GM23338 (cell line): Measurements from ENCODE around the gene KIAA1328. TPM values are rescaled to one million over a fixed set of nuclear protein-coding genes. Genes with fewer than 3 reads are reported as not detected.

ENCODE experiments used
- ATAC-seq: fragments of 200-7000 bp; cut with Tn5 transposase; 3 replicates; pipeline ENCODE4 v1.9.1; 2020
- DNase-seq: peaks from one replicate; pipeline ENCODE4 v3.0.0-alpha.2; 2015; ENCODE audit warnings: low spot score
- H2AFZ ChIP-seq: fragments of 200-600 bp; sonication (generic); 2 replicates; pipeline ENCODE4 v1.8.0; 2016; ENCODE audit warnings: antibody characterized with exemption, mild to moderate bottlenecking, moderate library complexity
- H3F3A ChIP-seq: fragments of 200-600 bp; sonication (generic); replicated peaks from 2 replicates; pipeline ENCODE4 v1.8.0; 2017; ENCODE audit warnings: antibody characterized with exemption, mixed run types, low read depth
- H3K27ac ChIP-seq: fragments of 200-600 bp; sonication (generic); 2 replicates; pipeline ENCODE4 v1.6.1; 2016; ENCODE audit warnings: low read depth
- H3K27me3 ChIP-seq: fragments of 200-600 bp; sonication (generic); 2 replicates; pipeline ENCODE4 v1.8.0; 2016; ENCODE audit warnings: mild to moderate bottlenecking, mixed run types, moderate library complexity; ENCODE audit not compliant: insufficient read depth
- H3K36me3 ChIP-seq: fragments of 200-600 bp; sonication (generic); 2 replicates; pipeline ENCODE4 v1.8.0; 2016; ENCODE audit warnings: mild to moderate bottlenecking; ENCODE audit not compliant: insufficient read depth
- H3K4me1 ChIP-seq: fragments of 200-600 bp; sonication (generic); 2 replicates; pipeline ENCODE4 v1.8.0; 2016; ENCODE audit warnings: mild to moderate bottlenecking, moderate library complexity; ENCODE audit not compliant: insufficient read depth
- H3K4me2 ChIP-seq: fragments of 200-600 bp; sonication (generic); 2 replicates; pipeline ENCODE4 v1.7.1; 2017; ENCODE audit warnings: mixed run types
- H3K4me3 ChIP-seq: fragments of 200-600 bp; sonication (generic); 2 replicates; pipeline ENCODE4 v1.6.1; 2016; ENCODE audit warnings: mixed run types
- H3K79me2 ChIP-seq: fragments of 200-600 bp; sonication (generic); replicated peaks from 2 replicates; pipeline ENCODE4 v1.8.0; 2017; ENCODE audit warnings: mild to moderate bottlenecking; ENCODE audit not compliant: insufficient read depth
- H3K9me2 ChIP-seq: fragments of 200-600 bp; sonication (generic); 2 replicates; pipeline ENCODE4 v1.8.0; 2017; ENCODE audit not compliant: insufficient read depth
- H4K20me1 ChIP-seq: fragments of 200-600 bp; sonication (generic); replicated peaks from 2 replicates; pipeline ENCODE4 v1.8.0; 2017; ENCODE audit warnings: mild to moderate bottlenecking; ENCODE audit not compliant: insufficient read depth
- H3K27ac Mint-ChIP-seq: 2 replicates; pipeline ENCODE4 v1.8.0; 2020; ENCODE audit warnings: inconsistent platforms, mild to moderate bottlenecking, moderate library complexity, mixed read lengths
- H3K27me3 Mint-ChIP-seq: 3 replicates; pipeline ENCODE4 v1.8.0; 2022; ENCODE audit warnings: low read depth, mild to moderate bottlenecking, moderate library complexity, mixed read lengths, inconsistent platforms; ENCODE audit not compliant: insufficient read depth, poor library complexity
- H3K36me3 Mint-ChIP-seq: 3 replicates; pipeline ENCODE4 v1.8.0; 2021; ENCODE audit warnings: low read depth, mild to moderate bottlenecking, inconsistent platforms, moderate library complexity, mixed read lengths
- H3K4me1 Mint-ChIP-seq: 3 replicates; pipeline ENCODE4 v1.8.0; 2020; ENCODE audit warnings: mild to moderate bottlenecking, inconsistent platforms, mixed read lengths
- H3K4me3 Mint-ChIP-seq: 3 replicates; pipeline ENCODE4 v1.8.0; 2021; ENCODE audit warnings: moderate library complexity, mild to moderate bottlenecking, inconsistent platforms, mixed read lengths
- H3K9me3 Mint-ChIP-seq: 3 replicates; pipeline ENCODE4 v1.8.0; 2020; ENCODE audit warnings: moderate library complexity, mild to moderate bottlenecking, inconsistent platforms, mixed read lengths
- CREB1 ChIP-seq: fragments of 250-450 bp; sonication (Bioruptor Pico); IDR thresholded peaks from 2 replicates; pipeline ENCODE4 v1.5.0; 2020; ENCODE audit warnings: low read depth, mild to moderate bottlenecking, moderate library complexity
- EZH2 ChIP-seq: fragments of 200-600 bp; sonication (generic); IDR thresholded peaks from one replicate; pipeline ENCODE4 v1.8.0; 2017; ENCODE audit warnings: antibody characterized with exemption, mild to moderate bottlenecking, low read depth; ENCODE audit not compliant: unreplicated experiment
- EZH2phosphoT487 ChIP-seq: fragments of 200-600 bp; sonication (generic); IDR thresholded peaks from one replicate; pipeline ENCODE4 v1.8.1; 2018; ENCODE audit warnings: antibody characterized with exemption; ENCODE audit not compliant: unreplicated experiment
- JUNB ChIP-seq: IDR thresholded peaks from one replicate; pipeline ENCODE4 v1.6.1; 2016; ENCODE audit warnings: antibody characterized with exemption; ENCODE audit not compliant: unreplicated experiment
- NANOG ChIP-seq: IDR thresholded peaks from 2 replicates; pipeline ENCODE4 v1.6.1; 2016; ENCODE audit warnings: antibody characterized with exemption, borderline replicate concordance
- POLR2AphosphoS5 ChIP-seq: IDR thresholded peaks from 2 replicates; pipeline ENCODE4 v1.6.1; 2016; ENCODE audit warnings: antibody characterized with exemption, low read depth
- STAT1 ChIP-seq: IDR thresholded peaks from one replicate; pipeline ENCODE4 v1.6.1; 2016; ENCODE audit warnings: antibody characterized with exemption; ENCODE audit not compliant: unreplicated experiment
- ZNF114 ChIP-seq: fragments of 250-450 bp; sonication (Bioruptor Pico); IDR thresholded peaks from 2 replicates; pipeline ENCODE4 v1.5.0; 2020; ENCODE audit warnings: mild to moderate bottlenecking, moderate library complexity
- polyA plus RNA-seq: library from polyadenylated mRNA; unstranded; fragments of >200 nt; fragmentation: Nextera tagmentation; extraction: Ambion mirVana; gene quantifications from 2 replicates; pipeline ENCODE4 v1.2.1, GENCODE V29; 2016
- total RNA-seq: library from RNA; depleted of rRNA; stranded (reverse); fragments of >200 nt; shearing (Covaris generic); gene quantifications from 2 replicates; pipeline ENCODE4 v1.2.3, GENCODE V29; 2014
- TF ChIP-seq, protein P1 (sequence below): IDR thresholded peaks from 2 replicates; pipeline ENCODE4 v1.6.1; 2016; ENCODE audit warnings: antibody characterized with exemption
- TF ChIP-seq, protein P2 (sequence below), 2 experiments: fragments of 200-600 bp in 1 of 2; sonication (generic) in 1 of 2; conservative IDR thresholded peaks; 2 replicates each; pipeline versions ENCODE4 v1.5.1 to v1.6.1; 2016 to 2017; ENCODE audit warnings: antibody characterized with exemption in 2 of 2, low read depth in 2 of 2, mild to moderate bottlenecking in 2 of 2, moderate library complexity in 1 of 2

Gene KIAA1328
- total and polyA plus RNA-seq, 2 experiments from 2014 or later: 5.2 to 8.4 TPM

DNA sequence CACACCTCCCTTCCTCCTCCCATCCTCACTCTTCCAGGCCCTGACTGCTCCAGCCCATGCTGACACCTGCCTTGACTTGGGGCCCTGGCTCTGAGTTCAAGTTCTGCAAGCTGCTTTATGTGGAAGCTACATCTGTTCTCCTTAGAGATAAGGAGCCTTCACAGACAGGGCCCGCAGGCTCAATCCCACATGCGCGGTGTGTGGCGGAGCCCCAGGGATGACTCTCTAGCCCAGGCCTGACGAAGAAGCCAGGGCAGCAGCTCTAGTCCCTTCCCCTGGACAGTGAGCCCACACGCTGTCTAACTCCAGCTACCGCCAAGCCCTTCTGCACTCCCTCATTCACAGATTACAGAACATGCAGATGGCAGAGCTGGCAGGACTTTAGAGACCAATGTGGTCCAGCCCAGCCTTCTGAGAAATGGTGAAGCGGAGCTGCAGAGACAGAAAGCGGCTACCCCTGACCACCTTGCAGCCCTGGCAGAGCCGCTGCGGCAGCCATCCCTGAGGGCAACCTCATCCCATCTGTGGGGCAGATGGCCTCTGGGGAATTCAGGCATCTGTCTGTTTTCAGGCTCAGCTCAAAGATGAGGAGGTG lies 432.4 kb downstream of the KIAA1328 start:
- no peak for TF ChIP-seq EZH2
- no peak for TF ChIP-seq POLR2AphosphoS5
- TF ChIP-seq JUNB: no peak
- TF ChIP-seq STAT1: no peak
- no peak for TF ChIP-seq CREB1
- no peak for TF ChIP-seq EZH2phosphoT487
- no peak for TF ChIP-seq ZNF114 (CRISPR knock-in tag)
- no peak for TF ChIP-seq NANOG
- TF ChIP-seq, protein P1, sequence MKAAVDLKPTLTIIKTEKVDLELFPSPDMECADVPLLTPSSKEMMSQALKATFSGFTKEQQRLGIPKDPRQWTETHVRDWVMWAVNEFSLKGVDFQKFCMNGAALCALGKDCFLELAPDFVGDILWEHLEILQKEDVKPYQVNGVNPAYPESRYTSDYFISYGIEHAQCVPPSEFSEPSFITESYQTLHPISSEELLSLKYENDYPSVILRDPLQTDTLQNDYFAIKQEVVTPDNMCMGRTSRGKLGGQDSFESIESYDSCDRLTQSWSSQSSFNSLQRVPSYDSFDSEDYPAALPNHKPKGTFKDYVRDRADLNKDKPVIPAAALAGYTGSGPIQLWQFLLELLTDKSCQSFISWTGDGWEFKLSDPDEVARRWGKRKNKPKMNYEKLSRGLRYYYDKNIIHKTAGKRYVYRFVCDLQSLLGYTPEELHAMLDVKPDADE: no peak
- no peak overlapping the region for H3K4me3 ChIP-seq
- H2AFZ ChIP-seq: no peak overlapping the region
- H3K27ac ChIP-seq: no peak overlapping the region
- no peaks in the 10 kb centered on the region for H3K36me3 Mint-ChIP-seq
- peaks cover 16% of the 10 kb centered on the region for H3K27me3 Mint-ChIP-seq
- H3K9me2 ChIP-seq: no peaks in the 10 kb centered on the region
- no peak overlapping the region for H3K4me3 Mint-ChIP-seq
- H3K9me3 Mint-ChIP-seq: no peaks in the 10 kb centered on the region; the same call in 2 of the 3 replicates
- no peak overlapping the region for H3K27ac Mint-ChIP-seq
- H4K20me1 ChIP-seq: no peaks in the 10 kb centered on the region
- no peaks in the 10 kb centered on the region for H3K36me3 ChIP-seq
- H3K4me1 ChIP-seq: no peaks in the 10 kb centered on the region
- H3K4me1 Mint-ChIP-seq: no peaks in the 10 kb centered on the region; the same call in 2 of the 3 replicates
- peaks cover 1% of the 10 kb centered on the region for H3K27me3 ChIP-seq
- no peaks in the 10 kb centered on the region for H3F3A ChIP-seq
- no peak for DNase-seq
- no peak for ATAC-seq
- no peak overlapping the region for H3K4me2 ChIP-seq
- no peaks in the 10 kb centered on the region for H3K79me2 ChIP-seq

DNA sequence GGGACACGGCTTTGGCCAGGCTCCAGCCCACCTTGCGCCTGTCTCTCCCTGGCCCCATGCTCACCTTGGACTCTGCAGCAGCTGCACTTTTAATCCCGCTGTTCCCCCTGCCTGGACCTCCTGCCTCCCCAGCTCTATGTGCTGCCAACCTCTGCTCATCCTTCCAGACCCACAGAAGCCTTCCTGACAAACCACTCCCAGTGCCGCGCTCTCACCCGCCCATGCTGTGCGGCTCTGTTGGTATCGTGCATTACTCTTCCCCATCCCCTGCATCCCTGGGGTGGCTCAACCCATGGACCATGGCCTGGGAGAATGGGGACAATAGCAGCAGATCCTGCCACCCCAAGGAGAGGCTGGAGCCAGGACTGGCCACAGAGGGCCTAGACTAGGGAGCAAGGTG lies 433.1 kb downstream of the KIAA1328 start:
- H2AFZ ChIP-seq: no peak overlapping the region
- no peaks in the 10 kb centered on the region for H3K9me2 ChIP-seq
- Mint-ChIP-seq H3K36me3 (no peaks in the 10 kb centered on the region), H3K27ac (no peak overlapping the region), H3K9me3 (no peaks in the 10 kb centered on the region; the same call in 2 of the 3 replicates), H3K4me1 (no peaks in the 10 kb centered on the region), H3K4me3 (no peak overlapping the region), H3K27me3 (peaks cover 20% of the 10 kb centered on the region)
- no peaks in the 10 kb centered on the region for H3K79me2 ChIP-seq
- no peaks in the 10 kb centered on the region; the same call in 1 of the 2 replicates for H3K27me3 ChIP-seq
- no peak overlapping the region for H3K27ac ChIP-seq
- TF ChIP-seq, protein P1: no peak
- TF ChIP-seq, protein P2, sequence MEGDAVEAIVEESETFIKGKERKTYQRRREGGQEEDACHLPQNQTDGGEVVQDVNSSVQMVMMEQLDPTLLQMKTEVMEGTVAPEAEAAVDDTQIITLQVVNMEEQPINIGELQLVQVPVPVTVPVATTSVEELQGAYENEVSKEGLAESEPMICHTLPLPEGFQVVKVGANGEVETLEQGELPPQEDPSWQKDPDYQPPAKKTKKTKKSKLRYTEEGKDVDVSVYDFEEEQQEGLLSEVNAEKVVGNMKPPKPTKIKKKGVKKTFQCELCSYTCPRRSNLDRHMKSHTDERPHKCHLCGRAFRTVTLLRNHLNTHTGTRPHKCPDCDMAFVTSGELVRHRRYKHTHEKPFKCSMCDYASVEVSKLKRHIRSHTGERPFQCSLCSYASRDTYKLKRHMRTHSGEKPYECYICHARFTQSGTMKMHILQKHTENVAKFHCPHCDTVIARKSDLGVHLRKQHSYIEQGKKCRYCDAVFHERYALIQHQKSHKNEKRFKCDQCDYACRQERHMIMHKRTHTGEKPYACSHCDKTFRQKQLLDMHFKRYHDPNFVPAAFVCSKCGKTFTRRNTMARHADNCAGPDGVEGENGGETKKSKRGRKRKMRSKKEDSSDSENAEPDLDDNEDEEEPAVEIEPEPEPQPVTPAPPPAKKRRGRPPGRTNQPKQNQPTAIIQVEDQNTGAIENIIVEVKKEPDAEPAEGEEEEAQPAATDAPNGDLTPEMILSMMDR (conservative IDR thresholded peaks at IDR 0.05; ENCODE audit: low read depth in 2 of 2): no peak
- H3K4me2 ChIP-seq: no peak overlapping the region
- H3K4me1 ChIP-seq: no peaks in the 10 kb centered on the region
- H3F3A ChIP-seq: no peaks in the 10 kb centered on the region
- ATAC-seq: no peak
- no peak overlapping the region for H3K4me3 ChIP-seq
- no peaks in the 10 kb centered on the region for H3K36me3 ChIP-seq
- H4K20me1 ChIP-seq: no peaks in the 10 kb centered on the region
- no peak for DNase-seq
